Measurements from ENCODE around the gene PLA2G4A.

The PLA2G4A gene

GRCh38 chr1:186977266-186977957 lies 148.7 kb downstream of the PLA2G4A start:
- no peak overlapping the region for H3K4me3 ChIP-seq (ENCODE audit: low read length)
- no peak for TF ChIP-seq ZNF274 (IDR thresholded peaks at IDR 0.05; ENCODE audit: low read depth, low read length)

GRCh38 chr1:186978596-186979556 lies 150.1 kb downstream of the PLA2G4A start:
- no peak overlapping the region for H3K4me3 ChIP-seq (ENCODE audit: low read length)
- no peak for TF ChIP-seq ZNF274 (IDR thresholded peaks at IDR 0.05; ENCODE audit: low read depth, low read length)

- no peak for TF ChIP-seq ZNF274 (IDR thresholded peaks at IDR 0.05; ENCODE audit: low read depth, low read length)
- no peak overlapping the region for H3K4me3 ChIP-seq (ENCODE audit: low read length)
Measured at GRCh38 chr1:186980400-186980799, 151.7 kb downstream of the PLA2G4A start.

- TF ChIP-seq ZNF274 (IDR thresholded peaks at IDR 0.05; ENCODE audit: low read depth, low read length), result no peak
- no peak overlapping the region for H3K4me3 ChIP-seq (ENCODE audit: low read length)
Measured at GRCh38 chr1:186982116-186982515, 153.4 kb downstream of the PLA2G4A start.

GRCh38 chr1:186983327-186983726 lies 154.6 kb downstream of the PLA2G4A start:
- no peak for TF ChIP-seq ZNF274 (IDR thresholded peaks at IDR 0.05; ENCODE audit: low read depth, low read length)
- no peak overlapping the region for H3K4me3 ChIP-seq (ENCODE audit: low read length)

- H3K4me3 ChIP-seq (ENCODE audit: low read length), result no peak overlapping the region
- no peak for TF ChIP-seq ZNF274 (IDR thresholded peaks at IDR 0.05; ENCODE audit: low read depth, low read length)
Measured at GRCh38 chr1:186984959-186985358, 156.2 kb downstream of the PLA2G4A start.

GRCh38 chr1:186985889-186986491 lies 157.2 kb downstream of the PLA2G4A start:
- H3K4me3 ChIP-seq (ENCODE audit: low read length), result no peak overlapping the region
- no peak for TF ChIP-seq ZNF274 (IDR thresholded peaks at IDR 0.05; ENCODE audit: low read depth, low read length)

- no peak for TF ChIP-seq ZNF274 (IDR thresholded peaks at IDR 0.05; ENCODE audit: low read depth, low read length)
- no peak overlapping the region for H3K4me3 ChIP-seq (ENCODE audit: low read length)
Measured at GRCh38 chr1:186987065-186987464, 158.3 kb downstream of the PLA2G4A start.

- H3K4me3 ChIP-seq (ENCODE audit: low read length), result no peak overlapping the region
- no peak for TF ChIP-seq ZNF274 (IDR thresholded peaks at IDR 0.05; ENCODE audit: low read depth, low read length)
Measured at GRCh38 chr1:186987769-186988168, 159.0 kb downstream of the PLA2G4A start.

GRCh38 chr1:186993996-186994395 lies 165.2 kb downstream of the PLA2G4A start:
- H3K4me3 ChIP-seq (ENCODE audit: low read length), result no peak overlapping the region
- TF ChIP-seq ZNF274 (IDR thresholded peaks at IDR 0.05; ENCODE audit: low read depth, low read length), result no peak

GRCh38 chr1:186994897-186995296 lies 166.1 kb downstream of the PLA2G4A start:
- H3K4me3 ChIP-seq (ENCODE audit: low read length), result no peak overlapping the region
- no peak for TF ChIP-seq ZNF274 (IDR thresholded peaks at IDR 0.05; ENCODE audit: low read depth, low read length)

GRCh38 chr1:186996816-186997215 lies 168.1 kb downstream of the PLA2G4A start:
- TF ChIP-seq ZNF274 (IDR thresholded peaks at IDR 0.05; ENCODE audit: low read depth, low read length), result no peak

GRCh38 chr1:186997877-186998276 lies 169.1 kb downstream of the PLA2G4A start:
- H3K4me3 ChIP-seq (ENCODE audit: low read length), result no peak overlapping the region
- no peak for TF ChIP-seq ZNF274 (IDR thresholded peaks at IDR 0.05; ENCODE audit: low read depth, low read length)

More at GRCh38 chr1:186996816-186997215, 168.1 kb downstream of the PLA2G4A start:
- no peak overlapping the region for H3K4me3 ChIP-seq (ENCODE audit: low read length)

- H3K4me3 ChIP-seq (ENCODE audit: low read length), result no peak overlapping the region
- no peak for TF ChIP-seq ZNF274 (IDR thresholded peaks at IDR 0.05; ENCODE audit: low read depth, low read length)
Measured at GRCh38 chr1:186999506-186999905, 170.8 kb downstream of the PLA2G4A start.
